A673 (cell line): ENCODE data around the gene PADI3. TPM values are rescaled to one million over a fixed set of nuclear protein-coding genes. Genes with fewer than 3 reads are reported as not detected.

Experiments used
- BruUV-seq: library from RNA; stranded (reverse); fragments of 400-500 nt; replicated peaks from 2 replicates; lab custom pipeline; 2021; lab: Mats Ljungman, UMichigan
- CTCF ChIA-PET: fragments of 300-600 bp; sonication (Branson Sonifier 250); formaldehyde crosslinking; loops from one replicate; lab custom pipeline; 2022; ENCODE audit warnings: antibody characterized with exemption; lab: Charles Lee
- POLR2A ChIA-PET: fragments of 300-600 bp; sonication (Branson Sonifier 250); formaldehyde crosslinking; loops from one replicate; lab custom pipeline; 2022; ENCODE audit warnings: antibody characterized with exemption; ENCODE audit not compliant: low non-redundant PET; lab: Charles Lee
- DNase-seq: peaks from one replicate; pipeline ENCODE4 v3.0.0-alpha.2; 2015; ENCODE audit warnings: low spot score
- H3K27ac ChIP-seq: fragments of 200-600 bp; sonication (generic); 2 replicates; pipeline ENCODE4 v1.5.1; 2016; ENCODE audit warnings: mixed run types, low read depth, mild to moderate bottlenecking, mixed read lengths, antibody characterized with exemption, low read length; ENCODE audit not compliant: poor library complexity, severe bottlenecking
- H3K27me3 ChIP-seq: fragments of 200-600 bp; sonication (generic); replicated peaks from 2 replicates; pipeline ENCODE4 v1.6.1; 2017; ENCODE audit warnings: mixed run types, low read depth, mild to moderate bottlenecking, mixed read lengths, antibody characterized with exemption, low read length; ENCODE audit not compliant: insufficient read depth, poor library complexity
- H3K36me3 ChIP-seq: fragments of 200-600 bp; sonication (generic); 2 replicates; pipeline ENCODE4 v1.6.1; 2016; ENCODE audit warnings: mixed run types, mild to moderate bottlenecking, mixed read lengths, antibody characterized with exemption, low read length; ENCODE audit not compliant: insufficient read depth, poor library complexity, severe bottlenecking
- H3K4me1 ChIP-seq: fragments of 200-600 bp; sonication (generic); 2 replicates; pipeline ENCODE4 v1.6.1; 2017; ENCODE audit warnings: mixed run types, mild to moderate bottlenecking, mixed read lengths, antibody characterized with exemption, low read length; ENCODE audit not compliant: insufficient read depth, poor library complexity, severe bottlenecking
- H3K4me3 ChIP-seq: fragments of 200-600 bp; sonication (generic); 2 replicates; pipeline ENCODE4 v1.5.1; 2016; ENCODE audit warnings: low read depth, mixed run types, mild to moderate bottlenecking, mixed read lengths, low read length; ENCODE audit not compliant: poor library complexity, severe bottlenecking
- H3K9me3 ChIP-seq: fragments of 200-600 bp; sonication (generic); 2 replicates; pipeline ENCODE4 v1.6.1; 2016; ENCODE audit warnings: mixed run types, low read depth, mild to moderate bottlenecking, mixed read lengths, antibody characterized with exemption, low read length; ENCODE audit not compliant: poor library complexity, severe bottlenecking
- CTCF ChIP-seq: fragments of 300-800, 200-600 bp; sonication (generic); conservative IDR thresholded peaks from 2 replicates; pipeline ENCODE4 v1.5.1; 2017; ENCODE audit warnings: low read depth, mild to moderate bottlenecking, antibody characterized with exemption, low read length, moderate library complexity, mixed read lengths
- EZH2 ChIP-seq: fragments of 200-600 bp; sonication (generic); IDR thresholded peaks from 2 replicates; pipeline ENCODE4 v1.6.1; 2017; ENCODE audit warnings: borderline replicate concordance, low read depth, mild to moderate bottlenecking, mixed read lengths, antibody characterized with exemption, low read length; ENCODE audit not compliant: poor library complexity, severe bottlenecking
- intact Hi-C: fragments of 100-400 bp; cut with micrococcal nuclease; formaldehyde crosslinking; loops from one replicate; pipeline ENCODE4 v1.10.0; 2022; ENCODE audit not compliant: unreplicated experiment
- total RNA-seq: library from RNA; stranded (reverse); gene quantifications from 2 replicates; pipeline ENCODE4 v1.2.3, GENCODE V29; 2021

PADI3 gene
- total RNA-seq, 1 experiment from 2014 or later, result 0.26 TPM

DNA sequence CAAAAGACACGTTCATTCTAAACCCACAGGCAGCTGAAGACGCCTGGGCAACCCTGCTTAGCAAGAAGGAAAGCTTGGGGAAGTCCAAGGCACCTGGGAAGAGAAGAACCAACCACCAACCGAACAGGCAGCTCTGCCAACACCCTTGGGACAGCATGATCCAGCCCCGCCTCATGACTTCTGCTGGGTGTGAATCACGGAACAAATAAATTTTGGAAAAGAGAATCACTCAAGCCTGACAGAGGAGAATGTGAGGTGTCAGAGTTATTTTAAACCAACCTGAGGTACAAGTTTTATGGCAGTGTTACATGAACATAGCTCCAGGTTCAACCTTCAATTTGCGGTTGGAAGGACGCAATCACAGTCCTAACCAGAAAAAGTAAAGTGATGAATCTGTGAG is 49.1 kb downstream of the PADI3 start:
- Histone ChIP-seq H3K27ac (no peak overlapping the region), H3K36me3 (no peaks in the 10 kb centered on the region), H3K27me3 (no peaks in the 10 kb centered on the region), H3K4me3 (no peak overlapping the region), H3K4me1 (no peaks in the 10 kb centered on the region), H3K9me3 (peaks cover 5% of the 10 kb centered on the region)
- POLR2A ChIA-PET, result no interaction called here
- BruUV-seq, result no TSS peak
- DNase-seq, result no peak
- CTCF ChIA-PET, result no interaction called here
- no peak for TF ChIP-seq CTCF
- TF ChIP-seq EZH2, result no peak
- intact Hi-C loops, result no loop called here

GRCh38 chr1:17301767-17302166 is 52.9 kb downstream of the PADI3 start:
- peaks cover 5% of the 10 kb centered on the region for H3K9me3 ChIP-seq
- intact Hi-C loops, result no loop called here

GRCh38 chr1:17304151-17304825 is 55.4 kb downstream of the PADI3 start:
- H3K9me3 ChIP-seq, result peaks cover 5% of the 10 kb centered on the region
- H3K36me3 ChIP-seq, result no peaks in the 10 kb centered on the region
- TF ChIP-seq EZH2, result no peak
- no peak for TF ChIP-seq CTCF
- ChIA-PET POLR2A (no interaction called here), CTCF (no interaction called here)
- H3K4me1 ChIP-seq, result no peaks in the 10 kb centered on the region
- no peak for DNase-seq
- no peaks in the 10 kb centered on the region for H3K27me3 ChIP-seq
- H3K4me3 ChIP-seq, result no peak overlapping the region
- intact Hi-C loops, result no loop called here
- no peak overlapping the region for H3K27ac ChIP-seq
- no TSS peak for BruUV-seq

More at GRCh38 chr1:17301767-17302166, 52.9 kb downstream of the PADI3 start:
- Histone ChIP-seq H3K27me3 (no peaks in the 10 kb centered on the region), H3K36me3 (no peaks in the 10 kb centered on the region), H3K27ac (no peak overlapping the region), H3K4me1 (no peaks in the 10 kb centered on the region), H3K4me3 (no peak overlapping the region)
- ChIA-PET CTCF (no interaction called here), POLR2A (no interaction called here)
- BruUV-seq, result no TSS peak
- TF ChIP-seq CTCF, result no peak
- no peak for TF ChIP-seq EZH2
- no peak for DNase-seq
